Measurements from ENCODE around the gene PPP4R3A.
A peak's percentile ranks its signal among the peaks of the same experiment; 100 is the strongest.
"Not testable (repeated sequence)": the region's sequence is repeated elsewhere in the genome, so short reads cannot be mapped to it uniquely, and the experiment has no call there.

PPP4R3A gene

DNA sequence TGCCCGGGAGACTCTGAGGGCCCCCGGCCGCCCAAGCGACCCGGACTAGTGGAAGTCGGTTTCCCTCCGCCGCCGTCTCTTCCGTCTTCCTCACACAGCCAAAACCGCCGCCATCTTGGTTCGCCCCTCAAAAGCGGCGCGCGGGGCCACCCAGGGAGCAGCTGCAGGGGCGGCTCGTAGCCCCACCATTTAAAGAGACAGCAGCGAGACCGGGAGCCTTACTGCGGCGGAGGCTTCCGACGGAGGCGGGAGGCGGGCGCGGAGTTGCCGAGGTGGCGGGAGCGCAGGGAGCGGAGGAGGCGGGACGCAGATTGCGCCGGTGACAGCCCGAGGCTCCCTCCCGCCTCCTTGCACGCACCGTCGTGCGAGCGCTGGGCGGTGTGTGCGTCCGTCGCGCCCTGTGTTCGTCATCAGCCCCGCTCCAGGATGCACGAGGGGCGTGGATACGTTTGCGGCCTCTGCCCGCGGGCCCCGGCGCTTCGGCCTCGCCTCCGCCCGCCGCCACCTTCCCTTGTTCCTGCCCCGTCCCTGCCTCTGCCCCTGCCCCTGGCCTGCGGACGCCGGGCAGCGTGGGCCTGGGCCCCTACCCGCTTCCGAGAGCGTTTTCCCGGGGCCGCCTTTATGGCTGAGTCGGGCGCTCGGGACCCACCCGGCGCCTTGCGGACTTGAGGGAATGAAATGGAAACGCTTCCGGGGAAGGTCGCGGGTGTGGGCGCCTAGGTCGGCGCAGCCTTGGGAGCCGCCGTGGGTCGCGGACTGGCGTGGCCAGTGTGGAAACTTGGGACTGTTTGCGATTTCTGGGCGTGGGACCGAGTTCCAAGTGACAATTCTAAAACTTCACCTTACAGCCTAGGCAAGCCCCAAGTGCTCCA lies at the start of gene PPP4R3A:
Gene PPP4R3A (minus strand): TSS at position 140 of the 872 bp plus-strand sequence. CDS start 663 bp downstream, outside the sequence.
- DNase-seq: peak; percentile 90

DNA sequence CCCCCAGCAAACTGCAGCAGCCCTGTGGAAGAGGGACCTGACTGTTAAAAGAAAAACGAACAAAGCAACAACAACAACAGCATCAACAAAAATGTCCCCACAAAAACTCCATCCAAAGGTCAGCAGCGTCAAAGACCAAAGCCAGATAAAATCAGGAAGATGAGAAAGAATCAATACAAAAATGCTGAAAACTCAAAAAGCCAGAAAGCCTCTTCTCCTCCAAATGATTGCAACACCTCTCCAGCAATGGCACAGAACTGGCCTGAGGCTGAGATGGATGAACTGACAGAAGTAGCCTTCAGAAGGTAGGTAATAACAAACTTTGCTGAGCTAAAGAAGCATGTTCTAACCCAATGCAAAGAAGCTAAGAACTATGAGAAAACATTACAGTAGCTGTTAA lies 45.4 kb upstream of the PPP4R3A start:
- DNase-seq: no peak

DNA sequence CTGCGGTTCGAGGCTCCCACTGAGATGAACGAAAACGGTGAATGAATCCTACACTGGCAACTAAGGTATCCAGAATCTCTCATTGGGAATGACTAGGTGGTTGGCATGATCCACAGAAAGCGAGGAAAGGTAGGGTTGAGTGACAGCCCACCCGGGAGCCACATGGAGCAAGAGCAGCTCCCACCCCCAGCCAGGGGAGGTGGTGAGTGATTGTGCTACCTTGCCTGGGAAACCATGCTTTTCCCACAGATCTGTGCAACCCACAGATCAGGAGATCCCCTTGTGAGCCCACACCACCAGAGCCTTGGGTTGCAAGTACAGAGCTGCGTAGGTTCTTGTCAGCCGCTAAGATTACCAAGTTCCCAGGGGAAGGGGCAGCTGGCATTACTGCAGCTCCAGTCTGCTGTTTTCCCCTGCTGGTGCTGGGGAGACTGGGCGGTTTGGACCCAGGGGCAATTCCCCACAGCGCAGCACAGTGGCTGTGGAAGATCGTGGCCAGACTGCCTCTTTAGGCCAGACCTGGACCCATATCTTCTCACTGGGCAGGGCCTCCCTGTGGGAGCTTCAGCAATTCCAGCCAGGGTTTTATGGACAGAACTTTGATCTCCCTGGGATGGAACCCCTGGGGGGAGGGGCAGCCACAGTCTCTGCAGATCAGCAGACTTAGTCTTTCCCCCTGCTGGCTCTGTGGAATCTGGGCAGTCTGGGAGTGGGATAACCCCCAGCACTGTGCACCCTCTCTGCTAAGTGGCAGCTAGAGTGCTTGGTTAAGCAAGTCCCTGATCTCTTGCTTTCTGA lies 44.6 kb upstream of the PPP4R3A start:
- DNase-seq: no peak

DNA sequence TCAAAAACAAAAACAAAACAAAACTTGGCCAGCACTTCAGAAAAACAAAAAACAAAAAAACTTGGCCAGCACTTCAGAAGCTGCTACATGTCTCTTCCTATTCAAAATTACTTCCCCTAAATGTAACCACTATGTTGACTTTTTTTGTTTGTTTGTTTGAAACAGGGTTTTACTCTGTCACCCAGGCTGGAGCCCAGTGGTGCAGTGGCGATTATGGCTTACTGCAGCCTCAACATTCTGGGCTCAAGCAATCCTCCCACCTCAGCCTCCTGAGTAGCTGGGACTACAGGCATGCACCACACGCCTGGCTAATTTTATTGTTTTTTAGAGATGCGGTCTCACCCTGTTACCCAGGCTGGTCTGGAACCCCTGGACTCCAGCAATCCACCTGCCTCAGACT lies 38.0 kb upstream of the PPP4R3A start:
- no peak for DNase-seq

DNA sequence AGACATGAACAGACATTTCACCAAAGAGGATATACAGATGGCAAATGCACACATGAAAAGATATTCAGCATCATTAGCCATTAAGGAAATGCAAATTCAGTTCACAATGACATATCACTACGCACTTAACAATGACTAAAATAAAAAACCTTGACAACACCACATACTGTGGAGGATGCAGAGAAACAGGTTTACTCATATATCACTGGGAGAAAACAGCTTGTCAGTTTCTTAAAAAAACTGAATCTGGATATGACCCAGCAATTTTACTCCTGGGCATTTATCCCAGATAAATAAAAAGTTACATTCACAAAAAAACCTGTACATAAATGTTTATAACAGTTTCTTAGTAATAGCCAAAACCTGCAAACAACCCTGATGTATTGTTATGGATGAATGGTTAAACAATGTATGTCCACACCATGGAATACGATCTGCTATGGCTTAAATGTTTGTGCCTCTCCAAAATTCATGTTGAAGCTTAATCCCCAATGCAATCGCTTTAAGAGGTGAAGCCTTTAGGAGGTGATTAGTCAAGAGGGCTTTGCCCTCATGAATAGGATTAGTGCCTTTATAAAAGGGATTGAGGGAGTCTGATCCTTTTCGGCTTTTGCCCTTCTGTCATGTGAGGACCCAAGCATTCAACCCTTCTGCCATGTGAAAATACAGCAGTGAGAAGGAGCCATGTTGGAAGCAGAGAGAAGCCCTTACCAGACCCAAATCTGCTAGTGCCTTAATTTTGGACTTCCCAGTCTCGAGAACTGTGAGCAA lies 36.0 kb upstream of the PPP4R3A start:
- DNase-seq: no peak

DNA sequence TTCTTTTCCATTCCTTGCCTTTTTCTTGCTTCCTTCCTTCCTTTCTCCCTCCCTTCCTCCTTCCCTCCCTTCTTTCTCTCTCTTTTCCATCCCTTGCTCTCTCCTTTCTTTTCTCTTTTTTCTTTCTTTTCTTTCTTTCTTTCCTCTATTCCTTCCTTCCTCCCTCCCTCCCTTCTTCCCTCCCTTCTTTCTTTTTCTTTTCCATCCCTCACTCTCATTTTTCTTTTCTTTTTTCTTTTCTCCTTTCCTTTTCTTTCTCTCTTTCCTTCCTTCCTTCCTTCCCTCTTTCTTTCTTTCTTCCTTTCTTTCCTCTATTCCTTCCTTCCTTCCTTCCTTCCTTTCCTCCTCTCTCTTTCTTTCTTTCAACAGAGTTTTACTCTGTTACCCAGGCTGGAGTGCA lies 35.1 kb upstream of the PPP4R3A start:
- no peak for DNase-seq

DNA sequence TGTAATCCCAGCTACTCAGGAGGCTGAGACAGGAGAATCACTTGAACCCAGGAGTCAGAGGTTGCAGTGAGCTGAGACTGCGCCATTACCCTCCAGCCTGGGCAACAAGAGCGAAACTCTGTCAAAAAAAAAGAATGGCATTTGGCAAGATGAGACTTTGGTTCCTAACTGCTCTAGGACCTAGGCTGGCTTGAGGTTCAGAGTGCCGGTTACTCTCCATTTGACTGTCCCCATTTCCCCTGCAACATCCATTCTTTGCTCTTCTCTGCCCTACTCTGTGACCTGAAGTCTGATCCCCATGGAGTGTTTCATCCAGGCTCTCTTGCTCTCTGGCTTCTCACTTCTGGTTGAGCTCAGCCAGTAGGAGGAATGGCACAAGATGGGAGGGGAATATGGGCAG lies 26.2 kb upstream of the PPP4R3A start:
- DNase-seq: no peak

DNA sequence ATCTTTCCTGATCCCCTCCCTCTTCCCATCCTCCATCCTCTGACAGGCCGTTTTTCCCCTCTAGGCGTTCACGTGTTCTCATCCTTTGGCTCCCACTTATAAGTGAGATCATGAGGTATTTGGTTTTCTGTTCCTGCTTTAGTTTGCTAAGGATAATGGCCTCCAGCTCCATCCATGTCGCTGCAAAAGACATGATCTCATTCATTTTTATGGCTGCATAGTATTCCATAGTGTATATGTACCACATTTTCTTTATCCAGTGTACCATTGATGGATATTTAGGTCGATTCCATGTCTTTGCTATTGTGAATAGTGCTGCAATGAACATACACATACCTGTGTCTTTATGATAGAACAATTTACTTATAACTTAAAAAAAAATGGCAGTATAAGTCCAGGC lies 23.9 kb upstream of the PPP4R3A start:
- not testable (repeated sequence) for DNase-seq

DNA sequence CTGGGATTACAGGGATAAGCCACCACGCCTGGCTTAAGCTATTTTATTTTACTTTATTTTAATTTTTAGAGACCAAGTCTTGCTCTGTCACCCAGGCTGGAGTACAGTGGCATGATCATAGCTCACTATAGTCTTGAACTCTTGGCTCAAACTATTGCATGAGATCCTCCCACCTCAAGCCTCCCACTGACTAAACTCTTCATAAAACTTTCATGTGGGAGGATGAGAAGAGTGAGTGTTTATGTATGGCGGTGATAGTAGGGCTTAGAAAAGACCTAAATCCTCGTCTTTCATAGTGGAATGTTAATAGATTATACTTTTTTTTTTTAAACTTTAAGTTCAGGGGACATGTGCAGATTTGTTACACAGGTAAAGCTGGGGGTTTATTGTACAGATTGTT lies 23.5 kb upstream of the PPP4R3A start:
- DNase-seq: no peak

DNA sequence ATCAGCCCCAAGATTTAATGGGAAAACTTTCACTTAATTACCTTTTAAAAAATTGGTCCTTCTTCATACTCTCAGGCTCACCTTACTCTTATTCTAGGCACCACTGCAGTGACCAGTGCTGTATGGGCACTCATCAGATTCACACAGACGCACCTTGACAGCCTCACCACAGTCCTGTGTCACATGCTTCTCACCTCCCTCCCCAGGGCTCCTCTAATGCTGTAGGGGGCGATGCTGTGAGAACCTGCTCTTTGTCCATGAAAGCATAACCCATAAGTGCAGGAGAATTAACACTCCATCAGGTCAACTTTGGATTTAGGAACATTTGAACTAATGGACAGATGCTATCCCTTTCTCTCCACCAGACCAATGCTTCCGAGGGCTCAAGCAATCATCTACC lies 13.9 kb upstream of the PPP4R3A start:
- no peak for DNase-seq

DNA sequence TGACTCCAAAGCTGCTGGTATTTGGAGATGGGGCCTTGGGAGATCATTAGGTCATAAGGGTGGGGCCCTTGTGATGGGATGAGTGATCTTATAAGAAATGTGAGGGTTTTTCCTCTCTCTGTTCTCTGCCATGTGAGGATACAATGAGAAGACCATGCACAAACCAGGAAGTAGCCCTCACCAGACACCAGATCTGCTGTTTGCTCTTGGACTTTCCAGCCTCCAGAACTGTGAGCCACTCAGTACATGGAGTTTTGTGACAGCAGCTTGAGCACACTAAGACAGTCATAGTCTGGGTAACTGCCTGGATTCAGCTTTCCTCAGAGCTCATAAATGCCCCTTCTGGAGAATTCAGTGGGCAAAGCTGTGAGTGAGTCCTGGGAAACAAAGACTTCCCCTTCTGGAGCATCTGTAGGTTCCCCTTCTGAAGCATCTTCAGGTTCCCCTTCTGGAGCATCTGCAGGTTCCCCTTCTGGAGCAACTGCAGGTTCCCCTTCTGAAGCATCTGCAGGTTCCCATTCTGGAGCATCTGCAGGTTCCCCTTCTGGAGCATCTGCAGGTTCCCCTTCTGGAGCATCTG lies 11.0 kb upstream of the PPP4R3A start:
- no peak for DNase-seq

DNA sequence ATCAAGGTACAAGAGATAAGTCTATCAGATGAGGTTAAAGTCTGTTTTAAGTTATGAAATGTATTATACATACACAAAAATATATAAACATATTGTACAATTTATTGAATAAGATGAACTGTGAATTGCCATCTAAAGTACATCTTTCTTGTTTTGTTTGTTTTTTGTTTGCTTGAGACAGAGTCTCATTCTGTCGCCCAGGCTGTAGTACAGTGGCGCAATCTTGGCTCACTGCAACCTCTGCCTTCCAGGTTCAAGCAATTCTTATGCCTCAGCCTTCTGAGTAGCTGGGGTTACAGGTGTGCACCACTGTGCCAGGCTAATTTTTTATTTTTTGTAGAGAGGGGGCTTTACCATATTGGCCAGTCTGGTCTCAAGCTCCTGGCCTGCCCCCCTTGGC lies 10.0 kb upstream of the PPP4R3A start:
- no peak for DNase-seq

DNA sequence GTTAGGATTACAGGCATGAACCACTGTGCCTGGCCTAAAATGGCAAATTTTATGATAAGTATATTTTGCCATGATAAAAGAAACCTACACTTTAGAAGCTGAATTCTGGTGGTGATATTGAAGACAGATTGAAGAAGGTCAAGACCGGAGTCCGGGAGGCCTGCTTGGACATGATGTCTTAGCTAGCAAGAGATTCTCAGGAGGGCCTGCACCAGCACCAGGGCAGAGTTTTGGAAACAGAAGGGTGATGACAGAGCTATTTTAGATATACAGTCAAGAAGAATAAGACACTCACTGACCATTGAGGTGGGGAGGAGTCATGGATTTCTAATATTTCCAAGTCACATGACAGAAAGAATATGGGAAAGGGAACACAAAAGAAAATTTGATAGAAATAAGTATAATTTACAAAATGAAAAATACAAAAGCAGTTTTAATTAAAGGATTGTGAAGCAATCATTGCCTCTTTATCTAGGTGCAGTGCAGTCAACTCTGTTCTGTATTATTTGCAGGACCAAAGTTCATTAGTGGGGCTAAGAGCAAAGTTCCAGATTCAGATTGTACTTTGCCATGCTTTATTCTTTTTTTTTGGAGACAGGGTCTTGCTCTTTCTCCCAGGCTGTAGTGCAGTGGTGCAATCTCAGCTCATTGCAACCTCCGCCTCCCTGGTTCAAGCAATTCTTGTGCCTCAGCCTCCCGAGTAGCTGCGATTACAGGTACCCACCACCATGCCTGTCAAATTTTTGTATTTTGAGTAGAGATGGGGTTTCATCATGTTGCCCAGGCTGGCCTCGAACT lies 9.3 kb upstream of the PPP4R3A start:
- no peak for DNase-seq

DNA sequence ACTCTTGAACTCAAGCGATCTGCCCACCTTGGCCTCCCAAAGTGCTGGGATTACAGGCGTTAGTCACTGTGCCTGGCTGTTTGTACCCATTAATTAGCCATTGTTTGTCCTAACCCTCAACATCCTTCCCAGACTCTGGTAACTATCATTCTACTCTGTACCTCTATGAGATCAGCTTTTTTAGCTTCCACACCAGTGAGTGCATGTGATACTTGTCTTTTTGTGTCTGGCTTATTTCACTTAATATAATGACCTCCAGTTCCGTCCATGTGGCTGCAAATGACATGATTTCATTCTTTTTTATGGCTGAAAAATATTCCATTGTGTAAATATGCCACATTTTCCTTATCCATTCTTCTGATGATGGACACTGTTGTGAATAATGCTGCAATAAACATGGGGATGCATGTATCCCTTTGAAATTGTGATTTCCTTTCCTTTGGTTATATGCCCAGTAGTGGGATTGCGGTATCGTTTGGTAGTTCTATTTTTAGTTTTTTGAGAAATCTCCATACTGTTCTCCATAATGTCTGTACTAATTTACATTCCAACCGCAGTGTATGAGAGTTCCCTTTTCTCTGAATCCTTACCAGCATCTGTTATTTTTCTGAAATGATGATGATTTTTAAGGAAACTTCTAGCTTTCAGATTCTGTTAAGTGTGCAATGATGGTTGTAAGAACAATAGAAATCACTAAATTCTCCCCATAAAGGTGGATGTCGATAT lies 6.7 kb upstream of the PPP4R3A start:
- DNase-seq: no peak

DNA sequence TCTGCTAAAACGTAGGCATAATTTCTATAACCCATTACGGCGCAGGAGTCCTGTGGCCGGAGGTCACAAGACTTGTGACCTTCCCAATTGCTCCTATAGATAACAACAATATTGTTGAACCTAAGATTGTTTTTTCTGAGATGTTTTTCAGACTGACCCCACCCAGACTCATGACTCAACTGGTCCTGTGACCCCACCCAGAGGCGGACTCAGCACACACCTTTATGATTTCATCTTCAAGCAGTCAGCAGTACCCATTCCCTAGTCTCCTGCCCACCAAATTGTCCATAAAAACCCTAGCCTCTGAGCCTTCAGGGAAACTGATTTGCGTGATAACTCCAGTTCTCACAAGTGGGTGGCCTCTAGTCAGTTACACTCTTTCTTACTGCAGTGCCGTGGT lies 5.9 kb upstream of the PPP4R3A start:
- DNase-seq: no peak

DNA sequence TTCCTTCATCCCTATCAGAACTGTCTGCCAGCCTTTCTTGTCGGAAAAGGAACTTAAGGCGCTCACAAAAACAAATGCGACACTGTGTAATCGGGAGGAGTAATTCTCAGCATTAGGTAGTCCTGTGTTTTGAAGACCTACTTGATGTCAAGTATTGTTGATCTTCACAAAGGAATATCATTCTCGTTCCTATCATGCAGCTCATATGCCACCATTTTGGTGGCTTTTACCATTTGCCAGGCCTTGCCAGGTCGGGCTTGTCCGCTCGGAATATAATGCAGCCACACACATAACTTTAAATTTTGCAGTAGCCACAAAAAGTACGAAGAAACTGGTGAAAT lies 903 bp upstream of the PPP4R3A start:
- no peak for DNase-seq

DNA sequence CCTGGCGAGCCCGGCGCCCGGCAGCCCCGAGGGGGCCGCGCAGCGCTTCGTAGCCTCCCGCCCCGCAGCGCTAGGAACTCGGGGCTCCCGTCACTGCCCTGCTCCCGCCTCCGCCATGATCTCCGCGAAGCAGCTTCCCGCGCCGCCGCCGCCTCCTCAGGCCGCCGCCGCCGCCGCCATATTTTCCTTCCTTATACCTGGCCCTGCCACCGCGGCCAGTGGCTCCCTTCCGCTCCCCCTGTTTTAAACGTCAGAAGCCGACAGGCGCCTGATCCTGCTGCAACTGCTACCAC lies 286 bp downstream of the PPP4R3A start:
- DNase-seq: no peak

DNA sequence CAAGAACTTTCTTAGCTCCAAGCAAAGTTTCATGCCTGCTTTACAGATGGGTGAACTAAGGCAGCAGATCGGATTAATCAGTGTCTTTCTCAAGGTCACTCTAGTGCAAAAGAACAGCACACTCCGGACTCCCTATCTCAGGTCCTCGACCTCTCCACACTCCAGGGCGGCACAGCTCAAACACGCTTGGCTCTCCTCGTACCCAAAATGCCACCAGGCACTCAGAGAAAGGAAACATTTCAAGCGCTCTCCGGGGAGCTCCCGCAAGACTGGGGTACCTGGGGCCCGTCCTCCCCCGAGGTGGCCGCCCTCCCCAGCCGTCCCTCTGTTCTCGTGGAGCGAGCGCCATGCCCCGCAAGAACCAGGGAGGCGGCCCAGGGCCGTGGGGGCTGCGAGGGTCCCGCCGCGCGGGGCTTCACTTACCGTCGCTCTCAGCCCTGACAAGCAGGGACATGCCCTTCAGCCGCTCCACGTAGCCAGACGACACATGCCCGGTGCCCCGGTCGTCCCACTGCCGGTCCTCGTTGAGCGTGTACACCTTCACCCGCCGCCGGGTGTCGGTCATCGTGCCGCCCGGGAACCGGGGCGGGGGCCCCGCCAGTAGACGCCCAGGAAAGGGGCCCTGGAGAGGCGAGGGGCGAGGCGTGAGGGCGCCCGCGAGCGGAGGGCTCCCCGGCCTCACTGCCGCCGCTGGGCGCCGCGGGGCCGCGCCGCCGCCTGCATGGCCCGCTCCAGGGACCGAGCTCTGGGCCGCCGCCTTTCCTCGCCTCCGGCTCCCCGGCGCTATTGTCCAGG lies 830 bp downstream of the PPP4R3A start:
- DNase-seq: peak; percentile 6

DNA sequence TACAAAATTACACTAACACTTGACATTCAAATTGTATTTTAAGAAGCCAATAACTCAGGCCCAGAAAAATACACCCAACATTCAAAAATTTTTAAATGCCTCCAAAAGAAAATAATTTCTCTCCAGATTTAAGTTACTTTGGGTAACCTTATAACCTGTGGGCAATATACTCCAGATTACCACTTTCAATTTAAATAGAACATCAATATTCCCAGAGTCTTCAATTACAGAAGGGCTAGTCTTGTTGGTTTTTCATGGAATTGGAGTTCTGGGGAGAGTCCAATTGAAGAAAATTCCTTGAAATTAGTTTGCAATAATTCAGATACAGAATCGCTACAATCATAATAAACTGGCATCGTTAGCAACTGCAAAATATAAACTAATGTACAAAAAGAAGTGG lies 2.0 kb downstream of the PPP4R3A start:
- no peak for DNase-seq

DNA sequence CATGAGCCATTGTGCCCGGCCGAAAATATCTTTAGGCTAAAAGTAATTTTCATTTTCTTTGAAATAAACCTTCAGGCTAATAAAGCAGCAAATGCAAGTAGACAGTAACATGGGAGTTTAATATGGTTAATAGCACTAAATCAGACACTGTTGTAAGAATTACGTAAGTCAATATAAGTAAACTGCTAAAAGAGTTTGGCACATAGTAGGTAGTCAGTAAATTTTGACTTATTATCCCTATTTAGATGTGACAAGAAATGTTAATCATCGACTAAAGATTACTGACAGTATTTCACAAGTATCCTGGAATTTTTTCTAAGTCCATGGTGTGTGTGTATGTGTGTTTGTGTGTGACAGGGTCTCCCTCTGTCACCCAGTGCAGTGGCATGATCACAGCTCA lies 3.9 kb downstream of the PPP4R3A start:
- no peak for DNase-seq

DNA sequence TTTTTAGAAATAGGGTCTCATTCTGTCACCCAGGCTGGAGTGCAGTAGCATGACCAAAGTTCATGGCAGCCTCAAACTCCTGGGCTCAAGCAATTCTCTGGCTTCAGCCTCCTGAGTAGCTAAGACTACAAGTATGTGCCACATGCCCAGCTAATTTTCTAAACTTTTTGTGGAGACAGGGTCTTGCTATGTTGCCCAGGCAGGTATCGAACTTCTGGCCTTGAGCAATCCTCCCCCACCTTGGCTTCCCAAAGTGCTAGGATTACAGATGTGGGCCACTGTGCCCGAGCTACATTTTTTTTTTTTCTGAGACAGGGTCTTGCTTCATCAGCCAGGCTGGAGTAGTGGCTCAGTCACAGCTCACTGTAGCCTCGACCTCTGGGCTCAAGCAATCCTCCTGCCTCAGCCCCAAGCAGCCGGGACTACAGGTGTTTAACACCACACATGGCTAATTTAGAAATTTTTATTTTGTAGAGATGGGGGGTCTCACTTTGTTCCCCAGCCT lies 7.1 kb downstream of the PPP4R3A start:
- no peak for DNase-seq
